Endothelial cell of umbilical vein (primary cell): ENCODE measurements around the gene FBXO34. TPM values are rescaled to one million over a fixed set of nuclear protein-coding genes. Genes with fewer than 3 reads are reported as not detected.

Source experiments
- BruUV-seq: library from RNA; stranded (reverse); fragments of 400-500 nt; replicated peaks from 2 replicates; lab custom pipeline; 2021; lab: Mats Ljungman, UMichigan
- CTCF ChIA-PET: fragments of 300-600, 350-600 bp; sonication (Branson Sonifier 250); formaldehyde crosslinking; loops from one replicate; lab custom pipeline; 2021; ENCODE audit warnings: antibody characterized with exemption, inconsistent platforms; lab: Charles Lee
- POLR2A ChIA-PET: fragments of 300-600, 350-600 bp; sonication (Branson Sonifier 250); formaldehyde crosslinking; loops from one replicate; lab custom pipeline; 2021; ENCODE audit warnings: antibody characterized with exemption, inconsistent platforms; lab: Charles Lee
- DNase-seq: peaks from one replicate; pipeline ENCODE4 v3.0.0-alpha.2; 2011; ENCODE audit warnings: low read depth, low spot score
- FAIRE-seq: peaks from 2 replicates; lab custom pipeline; 2011; peaks lifted over from hg19 to GRCh38; lab: Jason Lieb, UNC
- H2AFZ ChIP-seq: 2 replicates; pipeline ENCODE4 v1.6.0; 2012; ENCODE audit warnings: low read depth, low read length, control low read depth, inconsistent platforms
- H3K27ac ChIP-seq: 2 replicates; pipeline ENCODE4 v1.5.1; 2011; ENCODE audit warnings: low read depth, mild to moderate bottlenecking, control low read depth, low read length, moderate library complexity; ENCODE audit not compliant: insufficient read depth
- H3K27me3 ChIP-seq, 2 experiments: 2 replicates each; pipeline versions ENCODE4 v1.6.0 to v1.6.1; 2011; ENCODE audit warnings: low read length in 2 of 2, mixed read lengths in 1 of 2; ENCODE audit not compliant: control insufficient read depth in 2 of 2, insufficient read depth in 2 of 2
- H3K36me3 ChIP-seq, 2 experiments: 2 replicates in 1 of 2; 3 replicates in 1 of 2; pipeline ENCODE4 v1.5.1; 2011; ENCODE audit warnings: low read length in 2 of 2, mild to moderate bottlenecking in 1 of 2, moderate library complexity in 1 of 2; ENCODE audit not compliant: control insufficient read depth in 2 of 2, insufficient read depth in 2 of 2; ENCODE audit errors: extremely low read depth in 1 of 2
- H3K4me1 ChIP-seq: 3 replicates; pipeline ENCODE4 v1.5.1; 2011; ENCODE audit warnings: mild to moderate bottlenecking, low read length; ENCODE audit not compliant: control insufficient read depth, insufficient read depth; ENCODE audit errors: extremely low read depth
- H3K4me2 ChIP-seq: 2 replicates; pipeline ENCODE4 v1.6.1; 2011; ENCODE audit warnings: low read length, control low read depth, mixed read lengths; ENCODE audit not compliant: insufficient read depth
- H3K4me3 ChIP-seq, 3 experiments: fragments of 200-600 bp in 1 of 3; sonication (generic), shearing (Covaris generic) in 1 of 3; replicated peaks in 1 of 3; 2 replicates each; pipeline ENCODE4 v1.5.1; 2011 to 2016; ENCODE audit warnings: control low read depth in 3 of 3, low read length in 3 of 3, mild to moderate bottlenecking in 2 of 3, inconsistent platforms in 1 of 3, low read depth in 1 of 3, moderate library complexity in 1 of 3; ENCODE audit not compliant: insufficient read depth in 1 of 3
- H3K79me2 ChIP-seq: 2 replicates; pipeline ENCODE4 v1.6.0; 2012; ENCODE audit warnings: low read length, inconsistent platforms; ENCODE audit not compliant: control insufficient read depth, insufficient read depth
- H3K9ac ChIP-seq: replicated peaks from 2 replicates; pipeline ENCODE3; 2011; ENCODE audit warnings: low read length, control low read depth; ENCODE audit not compliant: insufficient read depth; ENCODE audit errors: extremely low read depth
- H3K9me1 ChIP-seq: replicated peaks from 3 replicates; pipeline ENCODE4 v1.6.0; 2011; ENCODE audit warnings: mild to moderate bottlenecking, low read length; ENCODE audit not compliant: control insufficient read depth, insufficient read depth; ENCODE audit errors: extremely low read depth
- H3K9me3 ChIP-seq: replicated peaks from 2 replicates; pipeline ENCODE4 v1.5.1; 2012; ENCODE audit warnings: low read length, inconsistent platforms; ENCODE audit not compliant: control insufficient read depth, insufficient read depth
- H4K20me1 ChIP-seq: replicated peaks from 2 replicates; pipeline ENCODE3; 2011; ENCODE audit warnings: mild to moderate bottlenecking, low read length; ENCODE audit not compliant: control insufficient read depth, insufficient read depth; ENCODE audit errors: extremely low read depth
- CTCF ChIP-seq, 2 donors: IDR thresholded peaks; 1 replicate in 1 of 2; 2 replicates in 1 of 2; pipeline ENCODE4 v1.5.1; 2011; ENCODE audit warnings: low read length in 2 of 2, mild to moderate bottlenecking in 2 of 2, moderate library complexity in 2 of 2, control low read depth in 1 of 2, inconsistent platforms in 1 of 2, low read depth in 1 of 2; ENCODE audit not compliant: insufficient read depth in 1 of 2; ENCODE audit errors: extremely low read depth in 1 of 2
- EZH2 ChIP-seq: IDR thresholded peaks from 2 replicates; pipeline ENCODE4 v1.6.1; 2012; ENCODE audit warnings: borderline replicate concordance, low read depth, mild to moderate bottlenecking, moderate library complexity, low read length, inconsistent platforms; ENCODE audit not compliant: severe bottlenecking
- FOS ChIP-seq: IDR thresholded peaks from 2 replicates; pipeline ENCODE4 v1.6.1; 2011; ENCODE audit warnings: mild to moderate bottlenecking, low read length, moderate library complexity, borderline replicate concordance; ENCODE audit not compliant: insufficient read depth
- GATA2 ChIP-seq: IDR thresholded peaks from 2 replicates; pipeline ENCODE4 v1.7.0; 2011; ENCODE audit warnings: low read depth, mild to moderate bottlenecking, moderate library complexity, mixed read lengths, low read length; ENCODE audit not compliant: insufficient read length, insufficient read depth
- JUN ChIP-seq: IDR thresholded peaks from 2 replicates; pipeline ENCODE4 v1.6.1; 2011; ENCODE audit warnings: borderline replicate concordance, low read depth; ENCODE audit not compliant: insufficient read length, insufficient read depth
- MAX ChIP-seq: IDR thresholded peaks from 2 replicates; pipeline ENCODE4 v1.6.1; 2011; ENCODE audit not compliant: insufficient read depth, insufficient read length
- MYC ChIP-seq: IDR thresholded peaks from one replicate; pipeline ENCODE4 v1.6.1; 2011; ENCODE audit warnings: mild to moderate bottlenecking, low read depth, low read length
- POLR2A ChIP-seq: IDR thresholded peaks from 2 replicates; pipeline ENCODE4 v1.6.1; 2012; ENCODE audit warnings: low read depth, mild to moderate bottlenecking, control low read depth, low read length
- POLR2AphosphoS5 ChIP-seq: IDR thresholded peaks from 2 replicates; pipeline ENCODE4 v1.6.1; 2012; ENCODE audit warnings: low read depth, mild to moderate bottlenecking, control low read depth, low read length, moderate library complexity; ENCODE audit not compliant: insufficient read depth
- dilution Hi-C: fragments of 300-500 bp; cut with MboI; formaldehyde crosslinking; loops from one replicate; pipeline ENCODE4 v1.15.0; 2019; ENCODE audit warnings: low sequenced_read_pairs; ENCODE audit not compliant: extremely low pct_ligation_motif_present
- intact Hi-C: fragments of 100-400 bp; cut with micrococcal nuclease; formaldehyde crosslinking; loops from one replicate; pipeline ENCODE4 v1.10.0; 2022
- polyA plus RNA-seq, 4 experiments: library from polyadenylated mRNA; depleted of rRNA in 3 of 4; stranded (reverse) in 3 of 4; unstranded in 1 of 4; fragments of >200 nt; gene quantifications; 2 replicates each; pipeline versions ENCODE4 v1.2.1 to v1.2.3, GENCODE V29; 2011 to 2012; ENCODE audit warnings: missing spikeins in 1 of 4
- total RNA-seq: library from RNA; stranded (reverse); gene quantifications from 2 replicates; pipeline ENCODE4 v1.2.3, GENCODE V29; 2021

FBXO34 gene
- total and polyA plus RNA-seq, 2 donors (not counting 3 experiments of a cell fraction or from before 2014, with no cell fraction given): 8.5 to 14.2 TPM

- Histone ChIP-seq H3K27me3 (peaks cover 0 to 2% of the 10 kb centered on the region in 2 experiments), H4K20me1 (no peaks in the 10 kb centered on the region), H2AFZ (no peak overlapping the region), H3K36me3 (no peaks in the 10 kb centered on the region), H3K79me2 (peaks cover 12% of the 10 kb centered on the region), H3K4me1 (peaks cover 12% of the 10 kb centered on the region), H3K4me3 (no peak overlapping the region), H3K9ac (no peak overlapping the region), H3K27ac (no peak overlapping the region), H3K9me1 (no peaks in the 10 kb centered on the region), H3K4me2 (no peak overlapping the region), H3K9me3 (no peaks in the 10 kb centered on the region)
- DNase-seq (no peak), FAIRE-seq (no peak)
- no TSS peak for BruUV-seq
- ChIA-PET CTCF (interaction anchor here (1.2 kb wide), 1 partner anchor 167 kb away, joined by 3 read pairs; no protein-coding TSS in a partner anchor), POLR2A (no interaction called here)
- dilution Hi-C loops (no loop called here), intact Hi-C loops (no loop called here)
- TF ChIP-seq POLR2AphosphoS5 (no peak), POLR2A (no peak), MAX (no peak), GATA2 (no peak), MYC (no peak), EZH2 (no peak), JUN (no peak), FOS (no peak), CTCF (IDR thresholded peaks at IDR 0.05; ENCODE audit: extremely low read depth in 1 of 2, insufficient read depth in 1 of 2, low read depth in 1 of 2, low read length in 2 of 2) (no peak)
These were observed 3.4 kb upstream of the FBXO34 start for GRCh38 chr14:55267820-55268219.
